Measurements from ENCODE around the gene WDR83. TPM values are rescaled to one million over a fixed set of nuclear protein-coding genes. Genes with fewer than 3 reads are reported as not detected.

Gene WDR83
- total RNA-seq, 1 donor from 2014 or later: 20.8 TPM

- Mint-ChIP-seq H3K36me3 (ENCODE audit: low read depth) (peaks cover 41% of the 10 kb centered on the region), H3K27ac (peak overlapping the region; percentile 90), H3K4me3 (peak overlapping the region; percentile 92), H3K4me1 (peaks cover 43% of the 10 kb centered on the region), H3K9me3 (no peaks in the 10 kb centered on the region), H3K27me3 (no peaks in the 10 kb centered on the region)
- intact Hi-C loops (cut with micrococcal nuclease): loop anchor here (5.0 kb wide), 4 partner anchors 41 to 214 kb away; partner anchors contain the start of genes CALR, DHPS, MAN2B1 and WDR83
- no peak for TF ChIP-seq CTCF (IDR thresholded peaks at IDR 0.05)
- DNase-seq: no peak
- ChIA-PET CTCF (interaction anchor here (0.5 to 3.6 kb wide), 4 partner anchors 10 to 159 kb away, joined by 3 to 14 read pairs (median 7); partner anchors contain the start of gene TRIR), POLR2A (interaction anchor here (0.6 to 7.0 kb wide), 16 partner anchors 8 to 210 kb away, joined by 3 to 121 read pairs (median 6); partner anchors contain the start of genes DHPS, DNASE2, FARSA and FBXW9)
- peak; percentile 4 for ATAC-seq (ENCODE audit: low read depth)
These were observed 56.7 kb downstream of the WDR83 start for GRCh38 chr19:12723381-12723640.

- peak within 1 kb of the TSS; percentile 92 for H3K4me3 Mint-ChIP-seq
These were observed 57.2 kb downstream of the WDR83 start, which contains the start of gene TNPO2 for GRCh38 chr19:12723641-12724426. TSS of gene TNPO2 (minus strand) at chr19:12723932. CDS start at chr19:12720977, 2,955 bp downstream.

More at GRCh38 chr19:12723641-12724426, 57.2 kb downstream of the WDR83 start, which contains the start of gene TNPO2:
- ATAC-seq (ENCODE audit: low read depth) (peak; percentile 65), DNase-seq (peak; percentile 55)
- no peaks in the 10 kb centered on the region for H3K27me3 Mint-ChIP-seq
- peaks cover 39% of the 10 kb centered on the region for H3K36me3 Mint-ChIP-seq (ENCODE audit: low read depth)
- H3K27ac Mint-ChIP-seq: peak within 1 kb of the TSS; percentile 90
- no peaks in the 10 kb centered on the region for H3K9me3 Mint-ChIP-seq
- CTCF ChIA-PET: interaction anchor here (0.8 to 3.6 kb wide), 4 partner anchors 10 to 42 kb away, joined by 3 to 14 read pairs (median 6); partner anchors contain the start of genes GET3 and TRIR
- POLR2A ChIA-PET: interaction anchor here (0.6 to 7.0 kb wide), 17 partner anchors 7 to 1383 kb away, joined by 3 to 121 read pairs (median 5); partner anchors contain the start of genes DHPS, DNASE2, FARSA and FBXW9
- TF ChIP-seq CTCF (IDR thresholded peaks at IDR 0.05): no peak
- peaks cover 42% of the 10 kb centered on the region for H3K4me1 Mint-ChIP-seq
- intact Hi-C loops (cut with micrococcal nuclease): loop anchor here (5.0 kb wide), 4 partner anchors 42 to 213 kb away; partner anchors contain the start of genes CALR, DHPS, MAN2B1 and WDR83

Other genes with a start within 250 kb of the WDR83 start
- 3.5 and 3.6 TPM in 2 replicates for gene ZNF443, start 225.8 kb upstream of the WDR83 start, total RNA-seq
- gene ZNF709, start 182.0 kb upstream of the WDR83 start, total RNA-seq: 4.8 and 6.4 TPM in 2 replicates
- 23.0 and 26.6 TPM in 2 replicates for gene ZNF564, start 115.3 kb upstream of the WDR83 start, total RNA-seq
- gene ZNF490, start 56.0 kb upstream of the WDR83 start, total RNA-seq: 15.6 TPM in 2 replicates
- 37.5 and 46.1 TPM in 2 replicates for gene ZNF791, start 55.9 kb upstream of the WDR83 start, total RNA-seq
- 251 and 291 TPM in 2 replicates for gene MAN2B1, start 65 bp upstream of the WDR83 start, total RNA-seq
- gene DHPS, start 15.1 kb downstream of the WDR83 start, total RNA-seq: 141 and 160 TPM in 2 replicates
- gene GNG14, start 21.2 kb downstream of the WDR83 start, total RNA-seq: not detected in 2 replicates
- gene FBXW9, start 29.8 kb downstream of the WDR83 start, total RNA-seq: 4.7 and 5.2 TPM in 2 replicates
- gene TNPO2, start 57.1 kb downstream of the WDR83 start, total RNA-seq: 73.9 and 91.5 TPM in 2 replicates
- 164 and 183 TPM in 2 replicates for gene TRIR, start 67.9 kb downstream of the WDR83 start, total RNA-seq
- gene GET3, start 70.7 kb downstream of the WDR83 start, total RNA-seq: 59.6 and 63.5 TPM in 2 replicates
- gene BEST2, start 85.0 kb downstream of the WDR83 start, total RNA-seq: not detected in 2 replicates
- gene HOOK2, start 108.7 kb downstream of the WDR83 start, total RNA-seq: 13.4 and 21.2 TPM in 2 replicates
- gene JUNB, start 124.7 kb downstream of the WDR83 start, total RNA-seq: 127 and 132 TPM in 2 replicates
- gene PRDX2, start 135.0 kb downstream of the WDR83 start, total RNA-seq: 53.1 and 55.6 TPM in 2 replicates
- 2.3 and 5.9 TPM in 2 replicates for gene THSD8, start 135.3 kb downstream of the WDR83 start, total RNA-seq
- 13.4 and 22.1 TPM in 2 replicates for gene RNASEH2A, start 139.8 kb downstream of the WDR83 start, total RNA-seq
- not detected in 2 replicates for gene RTBDN, start 167.8 kb downstream of the WDR83 start, total RNA-seq
- 0.20 and 0.66 TPM in 2 replicates for gene MAST1, start 171.7 kb downstream of the WDR83 start, total RNA-seq
- gene DNASE2, start 214.6 kb downstream of the WDR83 start, total RNA-seq: 26.5 and 27.2 TPM in 2 replicates
- 0.12 TPM in 1 of 2 replicates, not detected in the other for gene KLF1, start 220.4 kb downstream of the WDR83 start, total RNA-seq
- 62.3 and 73.9 TPM in 2 replicates for gene GCDH, start 224.4 kb downstream of the WDR83 start, total RNA-seq